ENCODE data around the gene BMPR1A.
"Not testable (repeated sequence)": the region's sequence is repeated elsewhere in the genome, so short reads cannot be mapped to it uniquely, and the experiment has no call there.

Gene BMPR1A

DNA sequence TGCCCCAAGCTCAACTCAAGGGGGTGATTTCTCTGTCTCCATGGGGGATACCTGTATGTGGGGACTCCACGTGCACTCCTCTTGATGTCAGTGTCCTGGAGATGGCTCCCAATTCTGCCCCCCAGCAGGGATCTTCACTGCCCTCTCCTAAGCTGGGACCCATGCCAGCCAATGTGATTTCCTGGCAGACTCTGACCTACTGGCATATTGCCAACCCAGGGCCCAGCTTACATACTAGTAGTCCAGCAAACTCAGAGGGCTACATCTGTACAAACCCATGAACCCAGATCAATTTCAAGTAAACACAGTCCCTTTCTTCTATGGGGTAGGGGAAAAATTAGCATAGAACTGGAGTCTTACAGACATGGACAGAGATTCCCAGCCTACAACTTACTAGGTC is 26.2 kb upstream of the BMPR1A start:
- no peak for DNase-seq

DNA sequence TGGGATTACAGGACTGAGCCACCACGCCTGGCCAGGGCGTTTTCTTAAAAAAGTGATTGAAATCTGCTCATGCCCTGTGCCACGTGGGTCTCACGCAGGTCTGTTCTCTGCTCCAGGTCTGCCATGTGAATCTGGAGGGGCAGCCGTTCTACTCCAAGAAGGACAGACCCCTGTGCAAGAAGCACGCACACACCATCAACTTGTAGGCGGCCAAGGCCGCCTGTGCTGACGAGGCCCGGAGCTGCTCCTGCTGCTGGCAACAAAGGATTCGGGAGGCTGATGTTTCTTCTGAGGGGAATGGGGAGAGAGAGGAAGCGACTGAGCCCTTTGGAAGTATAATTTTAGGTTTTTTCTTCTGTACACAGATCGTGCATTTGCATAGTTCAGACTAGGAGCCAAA is 23.6 kb upstream of the BMPR1A start:
- DNase-seq = no peak

DNA sequence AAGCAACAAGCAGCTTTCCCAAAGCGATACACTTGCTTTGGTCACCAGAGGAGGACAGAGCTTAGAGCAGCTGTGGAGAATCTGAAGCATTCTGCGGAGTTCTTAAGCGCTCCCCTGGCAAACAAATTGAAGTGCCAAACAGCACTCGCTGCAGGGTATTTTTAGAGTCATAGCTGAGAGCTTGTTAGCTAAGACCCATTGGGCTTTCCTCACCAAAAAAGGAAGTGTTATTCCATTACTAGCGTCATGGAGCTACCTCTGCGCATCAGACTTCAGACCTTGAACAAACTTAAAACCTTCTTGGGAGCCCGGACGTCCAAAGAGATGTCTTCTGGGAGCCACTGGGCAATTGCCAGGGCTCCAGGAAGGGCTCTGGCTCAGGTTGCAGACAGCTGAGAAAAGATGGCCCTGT is 23.2 kb upstream of the BMPR1A start:
- no peak for DNase-seq

DNA sequence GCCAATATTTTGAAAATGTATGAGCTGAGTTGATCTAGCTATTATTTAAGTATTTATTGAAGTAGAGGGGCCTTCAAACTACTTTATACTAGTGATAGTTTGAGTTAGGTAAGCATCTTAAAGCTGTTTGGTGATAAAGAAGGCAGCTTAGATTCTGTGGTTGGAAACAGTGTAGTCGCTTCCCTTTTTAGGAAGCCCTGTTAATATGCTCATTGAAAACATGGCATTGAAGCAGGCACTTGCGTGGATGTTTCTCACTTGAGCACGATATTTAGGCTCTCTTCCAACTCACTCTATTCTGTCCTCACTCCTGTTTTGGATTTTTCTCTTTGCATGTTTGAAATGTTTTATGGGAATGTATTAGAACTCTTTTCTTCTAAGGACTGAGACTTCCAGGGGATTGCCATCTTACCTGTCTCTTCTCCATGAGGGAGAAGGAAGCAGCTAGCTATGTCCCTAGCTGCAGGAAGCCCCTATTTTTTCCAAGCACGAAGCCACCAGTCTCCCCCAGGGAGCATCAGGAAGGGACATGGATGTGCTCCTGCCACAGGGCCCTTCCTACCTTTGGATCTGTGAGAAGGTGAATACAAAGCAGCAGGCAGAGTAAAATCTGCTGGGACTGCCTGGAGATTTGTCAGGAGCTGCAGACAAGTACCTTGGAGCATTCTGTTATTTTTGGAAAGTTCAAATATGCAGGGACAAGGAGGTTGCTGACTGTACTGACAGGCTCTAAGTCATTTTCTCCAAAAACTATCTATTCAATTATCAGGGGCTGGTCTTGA is 22.0 kb upstream of the BMPR1A start:
- no peak for DNase-seq

DNA sequence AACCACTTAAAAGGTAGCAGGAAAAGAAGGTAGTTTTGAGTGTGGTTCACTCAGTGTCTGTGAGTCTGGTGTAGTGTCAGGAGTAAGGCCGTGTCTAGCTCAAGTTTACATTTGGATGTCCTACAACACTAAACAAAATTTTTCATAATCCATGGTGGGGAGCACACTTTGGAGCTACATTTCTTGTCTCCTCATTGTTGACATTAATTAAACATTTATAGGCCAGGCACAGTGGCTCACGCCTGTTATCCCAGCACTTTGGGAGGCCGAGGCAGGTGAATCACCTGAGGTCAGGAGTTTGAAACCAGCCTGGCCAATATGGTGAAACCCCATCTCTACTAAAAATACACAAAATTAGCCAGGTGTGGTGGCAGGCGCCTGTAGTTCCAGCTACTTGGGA is 21.1 kb upstream of the BMPR1A start:
- DNase-seq = not testable (repeated sequence)

DNA sequence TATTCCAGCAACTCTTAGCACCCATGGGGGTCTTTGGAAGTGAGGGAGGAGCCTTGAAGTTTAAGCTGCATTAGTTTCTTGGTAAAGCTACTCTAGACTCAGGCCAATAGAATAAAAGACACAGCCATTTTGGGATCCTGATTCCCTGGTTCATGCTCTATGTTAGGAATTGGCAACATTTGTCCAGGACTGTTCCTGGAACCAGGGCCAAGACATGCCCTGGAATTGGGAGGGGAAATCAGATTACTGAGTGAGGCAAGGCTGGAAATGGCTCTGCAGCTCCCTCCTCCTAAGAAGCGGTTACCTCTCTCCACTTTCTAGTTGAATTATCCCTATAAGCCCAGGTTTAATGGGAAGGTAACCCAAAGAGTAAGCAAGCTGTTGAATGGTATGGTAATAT is 14.2 kb upstream of the BMPR1A start:
- DNase-seq = no peak

DNA sequence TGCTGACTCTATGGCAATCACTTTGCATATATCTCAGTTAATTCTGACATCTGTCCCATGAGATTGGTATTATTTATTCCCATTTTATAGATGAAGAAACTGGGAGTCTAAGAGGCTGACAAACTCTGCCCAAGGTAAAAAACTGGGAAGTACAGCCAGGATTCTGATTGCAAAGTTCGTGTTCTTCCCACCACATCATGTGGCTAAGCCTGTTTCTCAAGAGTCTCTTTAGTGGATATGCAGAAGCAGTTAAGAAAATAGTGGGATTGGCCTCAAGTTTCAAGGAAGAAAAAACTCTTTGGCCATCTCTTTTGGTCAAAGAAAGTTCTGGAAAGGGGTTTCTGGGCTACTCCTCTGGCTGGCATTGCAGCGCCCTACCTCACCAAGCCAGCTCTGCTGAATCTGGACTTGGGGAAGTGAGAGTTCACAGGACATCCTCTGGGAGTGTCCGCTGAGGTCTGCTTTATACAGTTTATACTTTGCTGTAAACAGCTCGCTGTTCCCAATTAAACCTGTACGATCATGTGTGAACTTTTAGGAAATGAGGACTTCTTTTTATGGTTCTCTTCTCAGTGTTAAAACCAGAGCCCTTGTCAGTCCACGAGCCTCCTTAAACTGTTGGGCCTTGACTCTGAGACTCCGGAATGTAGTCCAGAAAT is 12.2 kb upstream of the BMPR1A start:
- no peak for DNase-seq

DNA sequence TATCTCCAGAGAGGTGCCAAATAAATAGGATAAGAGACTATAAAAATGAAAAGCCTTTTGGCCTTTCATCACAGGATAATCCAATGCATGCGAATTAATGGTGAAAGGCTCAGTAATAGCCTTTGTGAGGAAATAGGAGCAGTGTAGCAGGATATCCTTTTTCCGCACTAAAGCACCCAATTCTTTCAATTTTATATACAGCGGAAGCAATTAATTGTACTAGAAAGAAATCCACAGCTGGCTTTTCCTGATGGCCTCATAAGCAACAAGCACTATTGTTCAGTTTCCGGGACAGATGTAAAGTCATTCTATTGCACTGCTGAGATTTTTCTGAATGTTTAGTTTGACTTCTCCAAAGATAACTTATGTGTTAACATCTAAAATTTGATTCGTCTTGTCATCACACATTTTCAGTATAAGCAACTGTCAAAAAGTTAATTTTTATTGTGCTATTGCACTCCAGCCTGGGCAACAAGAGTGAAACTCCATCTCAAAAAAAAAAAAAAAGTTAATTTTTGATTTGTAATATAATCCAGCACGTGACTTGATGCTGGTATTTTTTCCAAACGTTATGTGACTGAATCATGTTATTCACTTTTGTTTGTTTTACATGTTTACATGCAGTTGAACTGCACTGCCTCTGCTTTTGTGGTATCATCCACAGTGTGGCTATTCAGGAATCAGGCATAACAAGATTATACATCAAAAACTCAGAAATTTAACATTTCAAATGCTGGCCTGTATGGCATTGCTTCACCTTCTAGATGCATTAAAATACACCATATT is 8.4 kb upstream of the BMPR1A start:
- no peak for DNase-seq

DNA sequence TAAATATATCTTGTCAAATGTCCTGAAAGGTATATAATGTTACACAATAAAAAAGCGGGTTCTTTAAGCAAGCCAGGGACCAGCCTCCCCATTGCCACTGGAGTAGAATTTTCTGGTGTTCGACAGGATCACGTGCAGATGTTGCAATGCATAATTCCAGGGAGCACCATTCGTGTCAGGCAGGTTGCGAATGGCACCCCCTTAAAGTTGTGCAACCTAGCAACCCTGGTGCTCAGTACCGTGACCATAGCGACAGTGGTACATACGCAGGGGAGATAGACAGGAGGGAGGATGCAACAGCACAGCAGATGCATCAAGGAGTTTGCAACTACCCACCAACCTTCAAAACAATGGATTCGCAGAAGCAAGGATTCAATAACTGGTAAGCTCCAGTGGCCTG is 6.6 kb upstream of the BMPR1A start:
- DNase-seq = no peak

DNA sequence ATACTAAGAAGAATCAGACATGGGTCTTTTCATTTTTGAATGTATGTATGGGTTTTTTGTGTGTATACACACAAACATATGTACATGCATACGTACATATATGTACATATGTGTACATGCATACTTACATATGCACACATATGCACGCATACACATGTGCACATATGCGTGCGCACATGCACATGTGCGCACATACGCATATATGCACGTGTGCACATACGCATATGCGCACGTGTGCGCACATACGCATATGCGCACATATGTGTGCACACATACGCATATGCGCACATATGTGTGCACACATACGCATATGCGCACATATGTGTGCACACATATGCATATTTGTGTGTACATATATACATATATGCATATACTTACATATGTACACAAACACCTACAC is 4.9 kb upstream of the BMPR1A start:
- DNase-seq = no peak

DNA sequence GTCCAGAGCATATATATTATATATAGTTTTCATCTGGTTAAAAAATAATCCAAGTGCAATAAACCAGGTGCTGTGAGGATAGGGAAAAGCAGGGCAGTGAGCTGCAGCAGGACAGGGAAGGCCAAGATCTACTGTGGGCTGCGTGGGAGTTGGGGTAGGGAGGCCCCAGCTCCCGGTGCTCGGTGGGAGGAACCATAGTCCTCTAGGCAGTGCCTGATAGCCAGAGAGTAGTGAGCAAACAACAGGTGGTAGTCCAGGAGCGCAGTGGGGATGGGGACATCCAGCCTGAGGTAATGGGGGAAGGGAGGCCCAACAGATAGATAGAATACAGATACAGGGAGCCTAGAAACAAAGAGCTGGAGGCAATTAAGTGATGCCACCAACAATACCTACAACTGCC is 4.1 kb upstream of the BMPR1A start:
- DNase-seq = no peak

DNA sequence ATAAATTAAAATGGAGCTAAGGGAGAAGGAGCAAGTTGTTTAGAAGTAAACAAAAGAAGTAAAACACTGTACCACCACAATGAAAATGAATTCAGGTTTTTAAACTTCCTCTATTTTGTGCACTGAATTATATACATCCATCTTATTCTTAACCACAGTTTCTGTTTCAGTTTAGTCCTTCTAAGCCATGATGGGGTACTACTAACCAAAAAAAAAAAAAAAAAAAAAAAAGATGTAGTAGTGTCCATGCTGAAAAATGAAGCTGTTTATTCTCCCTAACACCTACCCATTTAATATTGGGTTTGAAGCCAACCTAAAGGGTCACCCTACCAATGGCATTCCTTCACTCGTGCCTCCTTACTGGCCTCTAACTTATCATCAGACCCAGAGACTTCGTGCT is 3.4 kb upstream of the BMPR1A start:
- DNase-seq = no peak

DNA sequence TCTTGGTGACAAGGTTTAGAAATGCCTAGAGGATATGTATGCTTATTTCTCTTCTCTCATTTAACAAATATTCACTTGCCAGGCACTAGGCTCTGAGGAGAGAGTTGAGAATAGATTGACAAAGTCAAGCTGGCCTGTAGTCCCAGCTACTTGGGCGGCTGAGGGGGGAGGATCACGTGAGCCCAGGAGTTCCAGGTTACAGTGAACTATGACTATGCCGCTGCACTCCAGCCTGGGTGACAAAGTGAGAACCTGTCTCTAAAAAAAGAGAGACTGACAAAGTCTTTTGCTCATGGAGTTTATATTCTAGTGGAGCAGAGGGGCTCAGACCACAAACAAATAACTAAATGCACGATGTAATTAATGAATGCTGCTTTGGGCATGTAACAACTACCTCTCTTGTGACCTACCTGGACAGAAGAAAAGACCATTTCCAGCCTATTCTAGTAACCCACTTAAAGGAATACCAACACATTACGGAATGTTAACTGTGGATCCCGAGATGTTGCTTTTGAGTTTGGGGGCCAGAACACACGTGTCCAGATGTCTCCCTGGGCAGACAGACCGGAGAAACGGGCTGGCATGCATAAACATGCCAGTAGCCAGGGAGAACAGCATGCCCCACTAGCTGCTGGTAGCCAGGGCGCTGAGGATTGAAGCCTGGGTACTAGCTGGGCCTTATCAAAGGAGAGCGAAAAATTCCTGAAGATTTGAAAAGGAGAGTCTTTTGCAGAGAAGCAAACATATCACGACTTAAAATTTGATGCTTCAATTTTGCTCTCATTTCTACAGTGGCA is 2.6 kb upstream of the BMPR1A start:
- DNase-seq = no peak

DNA sequence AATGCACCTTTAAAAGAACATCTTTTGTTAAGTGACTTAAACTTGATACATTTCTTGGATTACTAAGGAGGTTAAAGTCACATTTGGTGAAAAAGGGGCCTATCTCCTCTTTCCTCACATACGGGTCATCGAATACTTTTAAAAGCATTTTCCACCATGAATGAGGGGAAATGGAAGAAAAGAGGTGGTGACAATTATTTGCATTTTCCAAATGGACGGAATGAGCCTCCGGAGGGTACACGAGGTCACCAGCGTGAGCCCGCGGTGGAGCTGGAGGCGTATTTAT is 1.0 kb upstream of the BMPR1A start:
- no peak for DNase-seq

DNA sequence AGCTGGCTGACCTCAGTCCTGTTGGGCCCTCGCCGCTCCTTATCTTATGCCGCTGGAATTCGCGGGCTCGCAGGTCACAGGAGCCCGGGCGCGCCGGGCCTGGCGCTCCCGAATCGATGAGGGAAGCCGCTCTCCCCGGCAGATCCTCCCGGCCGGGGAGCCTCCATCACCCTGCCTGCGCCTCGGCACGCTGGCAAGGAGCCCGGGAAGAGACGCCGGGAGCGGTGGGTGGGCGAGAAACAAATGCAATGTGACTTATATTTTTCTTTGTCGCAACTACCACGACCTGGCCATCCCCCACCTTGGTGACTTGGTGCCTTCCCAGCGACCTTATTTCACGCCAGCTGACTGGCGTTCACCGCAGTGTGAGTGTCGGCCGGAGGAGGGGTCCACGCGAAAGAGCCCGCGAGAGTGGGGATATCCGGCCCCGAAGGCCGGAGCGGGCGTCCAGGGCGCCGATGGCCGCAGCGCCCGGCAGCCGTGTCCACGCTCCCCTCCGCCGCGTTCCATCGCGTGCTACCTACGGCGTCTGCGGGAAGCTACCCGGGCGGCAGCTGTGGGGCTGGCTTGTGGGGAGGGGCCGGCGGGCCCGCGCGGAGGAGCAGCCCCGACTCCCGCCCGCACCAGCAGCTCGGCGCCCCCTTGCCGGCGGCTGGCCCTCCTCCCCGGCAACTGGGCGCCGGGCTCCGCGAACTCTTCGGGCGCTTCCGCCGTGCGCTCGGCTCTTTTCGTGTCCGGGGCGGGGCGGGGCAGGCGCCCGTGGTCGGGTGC is 494 bp upstream of the BMPR1A start:
- DNase-seq = peak; percentile 87 to 92

DNA sequence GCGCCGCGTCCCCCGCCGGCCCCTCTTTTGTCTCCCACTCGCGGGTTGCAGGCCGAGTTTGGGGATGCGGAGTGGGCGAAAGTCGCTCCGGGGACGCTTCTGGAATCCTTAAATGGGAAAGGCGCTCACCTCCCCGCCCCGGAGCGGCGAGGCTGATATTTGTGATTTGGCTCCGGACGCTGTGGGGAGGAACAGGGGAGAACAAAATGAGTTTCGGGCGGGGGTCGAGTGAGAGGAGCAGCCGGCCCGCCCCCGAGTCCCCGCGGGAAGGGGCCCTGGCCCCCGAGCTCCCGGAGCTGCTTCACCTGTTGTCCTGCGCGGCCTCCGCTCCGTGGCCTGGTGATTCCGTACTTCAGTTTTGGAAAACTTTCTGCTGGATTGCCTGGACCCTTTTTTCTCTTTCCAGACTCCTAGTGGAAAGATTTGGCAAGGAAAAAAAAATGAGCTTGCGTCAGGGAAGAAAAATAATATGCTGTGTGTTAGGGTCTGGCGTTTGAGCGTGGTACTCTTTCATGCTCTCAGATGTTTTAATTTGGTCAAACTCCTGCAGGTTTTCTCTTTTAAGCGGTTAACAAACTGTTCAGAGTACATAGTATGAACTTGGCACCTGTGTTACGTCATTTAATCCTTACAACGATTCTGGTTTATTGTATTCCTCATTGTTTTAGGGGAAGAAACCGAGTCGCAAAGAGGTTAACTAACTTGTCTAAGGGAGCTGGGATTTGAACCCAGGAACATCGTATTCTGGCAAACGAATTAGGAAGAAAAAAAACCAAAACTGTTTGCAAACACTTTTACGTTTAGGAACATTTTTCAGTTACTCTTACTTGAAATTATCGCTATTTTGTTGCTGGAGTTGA is 924 bp downstream of the BMPR1A start:
- DNase-seq = peak; percentile 23 to 35

DNA sequence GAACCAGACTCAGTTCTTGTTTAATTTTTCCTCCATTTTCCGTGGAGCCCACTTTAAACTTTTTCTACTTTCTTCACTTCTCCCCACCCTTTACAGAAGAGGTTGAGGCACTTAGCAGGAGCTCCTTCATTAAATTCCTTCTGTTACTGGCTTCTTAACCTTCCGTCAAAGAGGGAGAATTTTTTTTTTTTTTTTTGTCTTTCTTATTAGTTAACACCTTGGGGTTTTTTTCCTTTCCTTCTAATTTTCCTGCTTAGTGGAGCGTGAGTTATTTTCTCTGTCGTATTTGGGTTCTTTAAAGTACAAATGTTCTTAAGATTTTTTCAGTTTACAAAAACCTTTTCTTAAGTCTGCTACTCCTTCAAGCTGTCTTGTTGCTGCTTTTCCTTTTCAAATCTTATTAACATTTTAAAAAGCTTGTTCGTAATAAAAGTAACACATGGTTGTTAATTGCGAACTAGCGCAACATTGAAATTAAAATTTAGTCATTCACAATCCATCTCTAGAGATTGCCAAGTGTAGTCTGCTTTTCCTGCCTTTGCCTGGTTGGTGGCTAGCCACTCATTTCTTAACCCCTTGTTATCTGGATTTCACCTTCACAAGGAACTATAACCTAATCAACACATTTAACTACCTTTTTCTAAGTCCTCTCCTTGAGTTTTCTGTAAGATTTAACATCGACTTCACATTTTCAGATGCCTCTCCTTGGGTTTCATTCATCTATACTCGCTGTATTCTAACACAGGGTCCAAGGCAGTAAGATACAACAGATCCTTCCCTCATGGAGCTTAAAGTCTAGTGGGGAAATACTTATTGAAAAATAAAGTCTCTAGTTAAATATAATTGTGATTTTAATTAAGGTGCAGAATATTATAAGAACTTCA is 2.0 kb downstream of the BMPR1A start:
- no peak for DNase-seq

DNA sequence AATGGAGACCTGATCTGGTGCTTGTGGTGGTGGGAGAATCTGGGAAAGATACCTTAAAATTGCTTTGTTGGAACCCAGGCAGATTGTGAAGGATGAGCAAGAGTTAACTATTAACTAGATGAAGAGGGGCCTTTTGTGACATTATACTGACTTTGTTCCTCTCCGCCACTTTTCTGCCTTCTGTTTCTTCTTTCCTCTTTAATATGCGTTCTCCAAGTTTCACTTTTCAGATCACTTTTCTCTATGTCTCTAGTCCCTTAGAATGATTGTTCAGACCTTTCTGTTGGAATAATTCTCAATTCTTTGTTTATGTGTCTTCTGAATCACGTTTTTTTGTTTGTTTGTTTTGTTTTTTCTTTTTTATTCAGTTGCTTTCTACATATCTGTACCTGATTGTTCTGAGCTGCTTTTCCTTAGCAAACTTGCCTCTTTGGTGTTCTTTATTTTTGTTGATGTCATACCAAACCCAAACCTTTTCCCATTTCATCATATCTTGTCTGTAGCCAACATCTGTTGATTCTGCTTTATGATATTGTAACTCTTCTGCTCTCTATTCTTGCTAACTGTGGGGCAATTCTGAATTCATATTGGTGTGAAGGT is 2.8 kb downstream of the BMPR1A start:
- no peak for DNase-seq

DNA sequence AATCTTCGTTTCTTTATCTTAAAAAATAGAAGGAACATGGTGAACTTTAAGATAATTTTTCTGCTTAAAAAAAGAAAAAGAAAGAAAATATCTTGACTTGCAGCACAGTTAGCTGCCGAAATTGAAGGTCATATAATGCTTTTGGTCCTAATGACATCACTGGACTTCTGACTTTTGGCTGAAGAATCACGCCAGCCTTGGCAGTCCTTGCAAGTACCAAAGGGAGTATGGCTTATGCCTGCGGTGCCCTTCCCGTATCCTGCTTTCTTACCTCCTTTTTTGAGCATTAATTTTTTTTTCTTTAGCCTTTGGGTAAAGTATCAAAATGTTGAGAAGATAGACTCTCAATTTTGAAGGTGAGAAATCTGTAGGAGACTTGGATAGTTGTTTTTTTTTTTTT is 7.0 kb downstream of the BMPR1A start:
- DNase-seq = no peak

DNA sequence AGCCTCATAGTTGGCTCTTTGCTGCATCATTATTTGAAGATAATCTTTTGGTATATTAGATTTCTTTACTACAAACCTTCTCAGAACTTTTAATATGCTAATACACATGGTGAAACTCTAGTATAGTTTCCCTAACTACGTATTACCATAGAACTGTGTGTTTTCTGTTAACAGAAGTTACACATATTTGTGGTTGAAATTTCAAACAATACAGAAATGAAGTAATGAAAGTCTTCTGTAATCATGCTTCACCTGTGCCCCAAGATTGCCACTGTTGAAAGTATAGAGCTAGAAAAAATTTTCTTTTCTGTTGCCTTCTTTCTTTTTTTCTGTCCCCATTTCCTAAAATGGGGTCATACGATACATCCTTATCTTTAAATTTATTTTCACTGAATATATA is 9.1 kb downstream of the BMPR1A start:
- no peak for DNase-seq

Data from stimulated activated CD4-positive, alpha-beta T cell treated with anti-CD3 and anti-CD28 coated beads, Interleukin-2, amount 100 ng/mL, for 24 hours (primary cell).